HepG2 (cell line): ENCODE data around the gene CTSW. TPM values are rescaled to one million over a fixed set of nuclear protein-coding genes. Genes with fewer than 3 reads are reported as not detected.
A peak's percentile ranks its signal among the peaks of the same experiment; 100 is the strongest.

Experiments
- CEBPB ChIP-seq: IDR thresholded peaks from 2 replicates; pipeline ENCODE4 v1.6.1; 2011; ENCODE audit warnings: low read depth, low read length, improper control_type of control experiment, borderline replicate concordance
- FOXK2 ChIP-seq: fragments of 450-650 bp; IDR thresholded peaks from 2 replicates; pipeline ENCODE4 v1.6.1; 2016
- HOXA5 ChIP-seq: sonication (generic); formaldehyde crosslinking; IDR thresholded peaks from 2 replicates; pipeline ENCODE4 v1.4.0; 2020; ENCODE audit warnings: missing genetic modification reagents
- KLF12 ChIP-seq: sonication (generic); formaldehyde crosslinking; IDR thresholded peaks from 2 replicates; pipeline ENCODE4 v1.4.0; 2020; ENCODE audit warnings: missing genetic modification reagents, borderline replicate concordance
- MAZ ChIP-seq, 2 experiments: sonication (generic) in 1 of 2; formaldehyde crosslinking in 1 of 2; IDR thresholded peaks; 2 replicates each; pipeline versions ENCODE4 v1.5.0 to v1.6.1; 2012 to 2020; ENCODE audit warnings: low read depth in 2 of 2, mild to moderate bottlenecking in 2 of 2, borderline replicate concordance in 1 of 2, improper control_type of control experiment in 1 of 2, low read length in 1 of 2, missing genetic modification reagents in 1 of 2, moderate library complexity in 1 of 2
- NBN ChIP-seq: fragments of 450-650 bp; conservative IDR thresholded peaks from 2 replicates; pipeline ENCODE4 v1.6.1; 2017
- PATZ1 ChIP-seq: sonication (generic); formaldehyde crosslinking; IDR thresholded peaks from 2 replicates; pipeline ENCODE4 v1.4.0; 2020; ENCODE audit warnings: missing genetic modification reagents
- RNF2 ChIP-seq: fragments of 450-650 bp; conservative IDR thresholded peaks from 2 replicates; pipeline ENCODE4 v1.6.1; 2016; ENCODE audit warnings: low read depth
- SALL2 ChIP-seq: sonication (generic); formaldehyde crosslinking; IDR thresholded peaks from 2 replicates; pipeline ENCODE4 v1.8.1; 2023; ENCODE audit warnings: mild to moderate bottlenecking, missing genetic modification reagents, inconsistent platforms
- ZMYM4 ChIP-seq: sonication (generic); formaldehyde crosslinking; IDR thresholded peaks from 2 replicates; pipeline ENCODE4 v1.8.1; 2023; ENCODE audit warnings: mild to moderate bottlenecking, missing genetic modification reagents
- ZNF143 ChIP-seq: sonication (generic); formaldehyde crosslinking; IDR thresholded peaks from 2 replicates; pipeline ENCODE4 v1.4.0; 2020; ENCODE audit warnings: missing genetic modification reagents
- ZNF256 ChIP-seq: sonication (generic); formaldehyde crosslinking; conservative IDR thresholded peaks from 2 replicates; pipeline ENCODE4 v1.4.0; 2020; ENCODE audit warnings: missing genetic modification reagents
- ZNF367 ChIP-seq: sonication (generic); formaldehyde crosslinking; IDR thresholded peaks from 2 replicates; pipeline ENCODE4 v1.4.0; 2020; ENCODE audit warnings: missing genetic modification reagents, borderline replicate concordance
- polyA plus RNA-seq, 8 experiments: library from polyadenylated mRNA; depleted of rRNA in 3 of 8; stranded (reverse) in 7 of 8; unstranded in 1 of 8; fragments of >200 nt; fragmentation: Illumina TruSeq in 4 of 8; extraction: Trizol in 4 of 8; gene quantifications; 2 replicates each; pipeline versions ENCODE4 v1.2.1 to v1.2.3, GENCODE V29; 2011 to 2016; ENCODE audit warnings: low read depth in 4 of 8, missing spikeins in 1 of 8, mixed read lengths in 1 of 8; ENCODE audit not compliant: insufficient read depth in 1 of 8
- total RNA-seq, 5 experiments: library from RNA; depleted of rRNA; stranded (reverse); fragments of >200 nt; fragmentation: Illumina TruSeq; extraction: Trizol; gene quantifications; 2 replicates each; pipeline ENCODE4 v1.2.3, GENCODE V29; 2016; ENCODE audit warnings: low read depth in 1 of 5
- TF ChIP-seq, protein P1 (sequence below): sonication (generic); formaldehyde crosslinking; IDR thresholded peaks from 2 replicates; pipeline ENCODE4 v1.5.0; 2020; ENCODE audit warnings: mild to moderate bottlenecking, missing genetic modification reagents
- TF ChIP-seq, protein P2 (sequence below): sonication (generic); IDR thresholded peaks from 2 replicates; pipeline ENCODE4 v1.6.1; 2016; ENCODE audit warnings: low read depth, borderline replicate concordance
- TF ChIP-seq, protein P3 (sequence below): sonication (generic); formaldehyde crosslinking; IDR thresholded peaks from 2 replicates; pipeline ENCODE4 v1.8.1; 2023; ENCODE audit warnings: mild to moderate bottlenecking, missing genetic modification reagents
- TF ChIP-seq, protein P4 (sequence below): IDR thresholded peaks from 2 replicates; pipeline ENCODE4 v1.6.1; 2016; ENCODE audit warnings: missing compliant biosample characterization, missing genetic modification reagents, borderline replicate concordance
- TF ChIP-seq, protein P5 (sequence below): IDR thresholded peaks from 2 replicates; pipeline ENCODE4 v1.6.1; 2016; ENCODE audit warnings: low read depth
- TF ChIP-seq, protein P6 (sequence below): sonication (generic); formaldehyde crosslinking; IDR thresholded peaks from 2 replicates; pipeline ENCODE4 v1.8.1; 2023; ENCODE audit warnings: mild to moderate bottlenecking, moderate library complexity, missing genetic modification reagents

Gene CTSW
- total and polyA plus RNA-seq, 2 of the 13 experiments (the other 11 are each of a cell fraction or from before 2014, with no cell fraction given), result 0.09 TPM; not detected in 1

DNA sequence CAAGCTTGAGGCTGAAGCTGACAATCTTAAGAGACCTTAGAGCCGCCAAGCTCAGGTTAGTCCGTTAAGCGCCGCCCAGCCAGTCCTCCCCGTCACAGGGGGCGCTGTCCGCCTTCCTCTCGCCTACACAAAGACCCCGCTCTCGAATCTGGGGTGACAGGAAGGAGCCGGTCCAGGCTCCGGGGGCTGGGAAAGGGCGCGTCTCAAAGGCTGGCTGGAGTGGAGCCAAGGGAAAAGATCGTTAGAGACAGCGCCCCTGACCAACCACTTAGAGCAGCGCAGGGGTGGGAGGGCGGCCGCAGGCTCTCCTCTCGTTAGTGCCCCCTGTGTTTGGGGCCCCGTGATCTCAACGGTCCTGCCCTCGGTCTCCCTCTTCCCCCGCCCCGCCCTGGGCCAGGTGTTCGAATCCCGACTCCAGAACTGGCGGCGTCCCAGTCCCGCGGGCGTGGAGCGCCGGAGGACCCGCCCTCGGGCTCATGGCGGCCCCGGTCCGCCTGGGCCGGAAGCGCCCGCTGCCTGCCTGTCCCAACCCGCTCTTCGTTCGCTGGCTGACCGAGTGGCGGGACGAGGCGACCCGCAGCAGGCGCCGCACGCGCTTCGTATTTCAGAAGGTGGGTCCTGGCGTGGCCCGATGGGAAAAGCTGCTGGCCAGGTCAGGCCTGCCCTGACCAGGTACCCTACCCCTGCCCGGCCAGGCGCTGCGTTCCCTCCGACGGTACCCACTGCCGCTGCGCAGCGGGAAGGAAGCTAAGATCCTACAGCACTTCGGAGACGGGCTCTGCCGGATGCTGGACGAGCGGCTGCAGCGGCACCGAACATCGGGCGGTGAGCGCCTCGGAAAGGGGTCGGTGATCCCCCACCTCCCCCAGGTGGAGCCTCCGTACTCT lies 19.1 kb upstream of the CTSW start, which contains the start of gene MUS81 (continued):
- TF ChIP-seq CEBPB, result no peak
- no peak for TF ChIP-seq NBN
- TF ChIP-seq ZMYM4 (CRISPR knock-in tag), result peak; percentile 96
- TF ChIP-seq SALL2 (CRISPR knock-in tag), result peak; percentile 70
- peak; percentile 82 for TF ChIP-seq ZNF143 (CRISPR knock-in tag)
- TF ChIP-seq ZNF367 (CRISPR knock-in tag), result no peak
- TF ChIP-seq, protein P1, sequence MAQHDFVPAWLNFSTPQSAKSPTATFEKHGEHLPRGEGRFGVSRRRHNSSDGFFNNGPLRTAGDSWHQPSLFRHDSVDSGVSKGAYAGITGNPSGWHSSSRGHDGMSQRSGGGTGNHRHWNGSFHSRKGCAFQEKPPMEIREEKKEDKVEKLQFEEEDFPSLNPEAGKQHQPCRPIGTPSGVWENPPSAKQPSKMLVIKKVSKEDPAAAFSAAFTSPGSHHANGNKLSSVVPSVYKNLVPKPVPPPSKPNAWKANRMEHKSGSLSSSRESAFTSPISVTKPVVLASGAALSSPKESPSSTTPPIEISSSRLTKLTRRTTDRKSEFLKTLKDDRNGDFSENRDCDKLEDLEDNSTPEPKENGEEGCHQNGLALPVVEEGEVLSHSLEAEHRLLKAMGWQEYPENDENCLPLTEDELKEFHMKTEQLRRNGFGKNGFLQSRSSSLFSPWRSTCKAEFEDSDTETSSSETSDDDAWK (CRISPR knock-in tag), result no peak
- TF ChIP-seq MAZ (IDR thresholded peaks at IDR 0.05; ENCODE audit: borderline replicate concordance, low read depth, low read length), result peak; percentile 59; the same call in 1 of the 2 replicates
- peak; percentile 88 for TF ChIP-seq MAZ (CRISPR knock-in tag; IDR thresholded peaks at IDR 0.05; ENCODE audit: low read depth)
- no peak for TF ChIP-seq ZNF256 (CRISPR knock-in tag)
- TF ChIP-seq, protein P2, sequence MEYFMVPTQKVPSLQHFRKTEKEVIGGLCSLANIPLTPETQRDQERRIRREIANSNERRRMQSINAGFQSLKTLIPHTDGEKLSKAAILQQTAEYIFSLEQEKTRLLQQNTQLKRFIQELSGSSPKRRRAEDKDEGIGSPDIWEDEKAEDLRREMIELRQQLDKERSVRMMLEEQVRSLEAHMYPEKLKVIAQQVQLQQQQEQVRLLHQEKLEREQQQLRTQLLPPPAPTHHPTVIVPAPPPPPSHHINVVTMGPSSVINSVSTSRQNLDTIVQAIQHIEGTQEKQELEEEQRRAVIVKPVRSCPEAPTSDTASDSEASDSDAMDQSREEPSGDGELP, result peak; percentile 35; the same call in 1 of the 2 replicates
- TF ChIP-seq, protein P3, sequence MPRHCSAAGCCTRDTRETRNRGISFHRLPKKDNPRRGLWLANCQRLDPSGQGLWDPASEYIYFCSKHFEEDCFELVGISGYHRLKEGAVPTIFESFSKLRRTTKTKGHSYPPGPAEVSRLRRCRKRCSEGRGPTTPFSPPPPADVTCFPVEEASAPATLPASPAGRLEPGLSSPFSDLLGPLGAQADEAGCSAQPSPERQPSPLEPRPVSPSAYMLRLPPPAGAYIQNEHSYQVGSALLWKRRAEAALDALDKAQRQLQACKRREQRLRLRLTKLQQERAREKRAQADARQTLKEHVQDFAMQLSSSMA (CRISPR knock-in tag), result no peak
- peak; percentile 84; the same call in 1 of the 2 replicates for TF ChIP-seq KLF12 (CRISPR knock-in tag)
- TF ChIP-seq, protein P4, sequence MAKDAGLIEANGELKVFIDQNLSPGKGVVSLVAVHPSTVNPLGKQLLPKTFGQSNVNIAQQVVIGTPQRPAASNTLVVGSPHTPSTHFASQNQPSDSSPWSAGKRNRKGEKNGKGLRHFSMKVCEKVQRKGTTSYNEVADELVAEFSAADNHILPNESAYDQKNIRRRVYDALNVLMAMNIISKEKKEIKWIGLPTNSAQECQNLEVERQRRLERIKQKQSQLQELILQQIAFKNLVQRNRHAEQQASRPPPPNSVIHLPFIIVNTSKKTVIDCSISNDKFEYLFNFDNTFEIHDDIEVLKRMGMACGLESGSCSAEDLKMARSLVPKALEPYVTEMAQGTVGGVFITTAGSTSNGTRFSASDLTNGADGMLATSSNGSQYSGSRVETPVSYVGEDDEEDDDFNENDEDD (CRISPR knock-in tag), result peak; percentile 61; the same call in 1 of the 2 replicates
- TF ChIP-seq, protein P5, sequence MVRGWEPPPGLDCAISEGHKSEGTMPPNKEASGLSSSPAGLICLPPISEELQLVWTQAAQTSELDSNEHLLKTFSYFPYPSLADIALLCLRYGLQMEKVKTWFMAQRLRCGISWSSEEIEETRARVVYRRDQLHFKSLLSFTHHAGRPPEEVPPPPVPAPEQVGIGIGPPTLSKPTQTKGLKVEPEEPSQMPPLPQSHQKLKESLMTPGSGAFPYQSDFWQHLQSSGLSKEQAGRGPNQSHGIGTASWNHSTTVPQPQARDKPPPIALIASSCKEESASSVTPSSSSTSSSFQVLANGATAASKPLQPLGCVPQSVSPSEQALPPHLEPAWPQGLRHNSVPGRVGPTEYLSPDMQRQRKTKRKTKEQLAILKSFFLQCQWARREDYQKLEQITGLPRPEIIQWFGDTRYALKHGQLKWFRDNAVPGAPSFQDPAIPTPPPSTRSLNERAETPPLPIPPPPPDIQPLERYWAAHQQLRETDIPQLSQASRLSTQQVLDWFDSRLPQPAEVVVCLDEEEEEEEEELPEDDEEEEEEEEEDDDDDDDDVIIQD, result no peak
- TF ChIP-seq, protein P6, sequence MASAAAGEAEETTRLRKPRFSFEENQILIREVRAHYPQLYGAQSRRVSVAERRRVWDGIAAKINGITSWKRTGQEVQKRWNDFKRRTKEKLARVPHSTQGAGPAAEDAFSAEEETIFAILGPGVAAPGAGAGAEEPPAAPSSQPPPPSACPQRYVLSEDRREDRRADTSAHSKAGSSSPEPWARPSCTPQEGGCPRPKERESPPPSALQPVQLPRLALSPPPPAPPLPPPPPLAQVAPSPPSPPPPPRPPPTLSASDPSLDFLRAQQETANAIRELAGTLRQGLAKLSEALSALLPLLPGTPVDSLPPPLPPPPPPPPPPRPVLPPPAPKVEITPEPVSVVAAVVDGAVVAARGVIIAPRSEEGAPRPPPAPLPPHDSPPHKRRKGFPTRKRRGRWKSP (CRISPR knock-in tag), result peak; percentile 74
- no peak for TF ChIP-seq RNF2
- TF ChIP-seq HOXA5 (CRISPR knock-in tag), result peak; percentile 69; the same call in 1 of the 2 replicates
- no peak for TF ChIP-seq FOXK2
- peak; percentile 89 for TF ChIP-seq PATZ1 (CRISPR knock-in tag)
